H1 (cell line): Measurements from ENCODE around the gene SLC2A10. TPM values are rescaled to one million over a fixed set of nuclear protein-coding genes. Genes with fewer than 3 reads are reported as not detected.
A peak's percentile ranks its signal among the peaks of the same experiment; 100 is the strongest.

Experiments used
- CTCF ChIA-PET: fragments of 300-600 bp; sonication (Branson Sonifier 250); formaldehyde crosslinking; loops from one replicate; lab custom pipeline; 2021; ENCODE audit not compliant: partially characterized antibody; lab: Charles Lee
- POLR2A ChIA-PET: fragments of 300-600 bp; sonication (Branson Sonifier 250); formaldehyde crosslinking; loops from one replicate; lab custom pipeline; 2021; ENCODE audit warnings: inconsistent platforms; ENCODE audit not compliant: partially characterized antibody; lab: Charles Lee
- DNase-seq, 2 experiments: peaks; one replicate each; pipeline versions ENCODE4 v3.0.0 to v3.0.0-alpha.2; 2010 to 2022; ENCODE audit warnings: low spot score in 2 of 2, low read depth in 1 of 2, mixed read lengths in 1 of 2
- FAIRE-seq: peaks from 2 replicates; lab custom pipeline; 2011; peaks lifted over from hg19 to GRCh38; lab: Jason Lieb, UNC
- H2AFZ ChIP-seq: 2 replicates; pipeline ENCODE4 v1.8.1; 2012; ENCODE audit warnings: low read length, inconsistent platforms
- H2AK5ac ChIP-seq: 2 replicates; pipeline ENCODE4 v1.6.1; 2013; ENCODE audit warnings: low read depth, low read length
- H2BK120ac ChIP-seq: replicated peaks from 2 replicates; pipeline ENCODE3; 2013; ENCODE audit warnings: low read depth, low read length, inconsistent platforms
- H2BK12ac ChIP-seq: 2 replicates; pipeline ENCODE4 v1.6.1; 2013; ENCODE audit warnings: low read depth, low read length
- H2BK15ac ChIP-seq: 2 replicates; pipeline ENCODE4 v1.6.1; 2013; ENCODE audit warnings: low read length
- H2BK20ac ChIP-seq: 2 replicates; pipeline ENCODE4 v1.6.1; 2013; ENCODE audit warnings: low read length
- H2BK5ac ChIP-seq: 2 replicates; pipeline ENCODE4 v1.6.1; 2013; ENCODE audit warnings: low read depth, low read length
- H3K14ac ChIP-seq: 2 replicates; pipeline ENCODE4 v1.6.1; 2013; ENCODE audit warnings: inconsistent platforms; ENCODE audit not compliant: insufficient read length
- H3K18ac ChIP-seq: 2 replicates; pipeline ENCODE4 v1.6.1; 2013; ENCODE audit warnings: low read length; ENCODE audit errors: extremely low read depth
- H3K23ac ChIP-seq: 2 replicates; pipeline ENCODE4 v1.6.1; 2013; ENCODE audit warnings: inconsistent platforms; ENCODE audit not compliant: insufficient read length
- H3K23me2 ChIP-seq: 2 replicates; pipeline ENCODE4 v1.6.1; 2013; ENCODE audit warnings: low read depth, low read length
- H3K27ac ChIP-seq: 2 replicates; pipeline ENCODE4 v1.6.1; 2011; ENCODE audit warnings: low read depth, low read length, inconsistent platforms
- H3K27me3 ChIP-seq, 4 experiments: replicated peaks in 1 of 4; 1 replicate in 1 of 4; 2 replicates in 3 of 4; pipeline versions ENCODE4 v1.6.1 to v1.8.1; 2011 to 2013; ENCODE audit warnings: low read length in 3 of 4, mild to moderate bottlenecking in 3 of 4, inconsistent platforms in 2 of 4, mixed read lengths in 2 of 4, moderate library complexity in 1 of 4; ENCODE audit not compliant: control insufficient read depth in 3 of 4, insufficient read depth in 3 of 4; ENCODE audit errors: extremely low read depth in 1 of 4
- H3K36me3 ChIP-seq, 4 experiments: 2 replicates each; pipeline versions ENCODE4 v1.6.1 to v1.8.1; 2011 to 2013; ENCODE audit warnings: mild to moderate bottlenecking in 4 of 4, low read length in 3 of 4, moderate library complexity in 2 of 4, control low read depth in 1 of 4, inconsistent platforms in 1 of 4; ENCODE audit not compliant: insufficient read depth in 4 of 4, control insufficient read depth in 2 of 4
- H3K4ac ChIP-seq: replicated peaks from 2 replicates; pipeline ENCODE3; 2013; ENCODE audit warnings: low read length, low read depth, mixed read lengths, inconsistent platforms; ENCODE audit not compliant: insufficient read length
- H3K4me1 ChIP-seq, 4 experiments: replicated peaks in 1 of 4; 1 replicate in 1 of 4; 2 replicates in 3 of 4; pipeline versions ENCODE4 v1.6.1 to v1.8.1; 2011 to 2013; ENCODE audit warnings: low read length in 3 of 4, inconsistent platforms in 2 of 4, mixed read lengths in 1 of 4; ENCODE audit not compliant: insufficient read depth in 4 of 4, control insufficient read depth in 3 of 4
- H3K4me2 ChIP-seq, 2 experiments: 2 replicates each; pipeline versions ENCODE4 v1.6.1 to v1.8.1; 2011 to 2013; ENCODE audit warnings: low read depth in 2 of 2, low read length in 2 of 2, control low read depth in 1 of 2, inconsistent platforms in 1 of 2, mild to moderate bottlenecking in 1 of 2; ENCODE audit not compliant: insufficient read depth in 1 of 2
- H3K4me3 ChIP-seq, 4 experiments: fragments of 200-600, 300-600 bp in 1 of 4; sonication (generic), shearing (Covaris generic), sonication (Bioruptor Twin) in 1 of 4; 2 replicates each; pipeline versions ENCODE4 v1.5.1 to v1.8.1; 2011 to 2016; ENCODE audit warnings: low read length in 4 of 4, low read depth in 3 of 4, control low read depth in 2 of 4, inconsistent platforms in 2 of 4, mild to moderate bottlenecking in 2 of 4, mixed read lengths in 1 of 4, moderate library complexity in 1 of 4; ENCODE audit not compliant: insufficient read depth in 2 of 4; ENCODE audit errors: extremely low read depth in 1 of 4
- H3K56ac ChIP-seq: replicated peaks from 2 replicates; pipeline ENCODE3; 2013; ENCODE audit warnings: low read depth, mild to moderate bottlenecking, mixed read lengths, low read length, inconsistent platforms; ENCODE audit not compliant: insufficient read length
- H3K79me1 ChIP-seq: 2 replicates; pipeline ENCODE4 v1.6.1; 2013; ENCODE audit warnings: low read depth, low read length, control low read depth
- H3K79me2 ChIP-seq, 2 experiments: 2 replicates each; pipeline versions ENCODE4 v1.6.1 to v1.8.1; 2012 to 2013; ENCODE audit warnings: low read length in 2 of 2, mild to moderate bottlenecking in 2 of 2, inconsistent platforms in 1 of 2; ENCODE audit not compliant: insufficient read depth in 2 of 2, control insufficient read depth in 1 of 2
- H3K9ac ChIP-seq, 4 experiments: replicated peaks in 1 of 4; 1 replicate in 1 of 4; 2 replicates in 3 of 4; pipeline versions ENCODE4 v1.6.1 to v1.8.1; 2011 to 2013; ENCODE audit warnings: low read depth in 3 of 4, low read length in 3 of 4, control low read depth in 2 of 4, mild to moderate bottlenecking in 2 of 4, moderate library complexity in 2 of 4, inconsistent platforms in 1 of 4; ENCODE audit errors: extremely low read depth in 1 of 4
- H3K9me3 ChIP-seq, 2 experiments: 2 replicates each; pipeline versions ENCODE4 v1.6.1 to v1.8.1; 2012 to 2013; ENCODE audit warnings: mild to moderate bottlenecking in 2 of 2, moderate library complexity in 2 of 2, control low read depth in 1 of 2, inconsistent platforms in 1 of 2, low read depth in 1 of 2, low read length in 1 of 2, mixed read lengths in 1 of 2; ENCODE audit not compliant: insufficient read depth in 2 of 2
- H4K20me1 ChIP-seq, 2 experiments: replicated peaks in 1 of 2; 2 replicates each; pipeline versions ENCODE3 to v1.8.1; 2011 to 2013; ENCODE audit warnings: inconsistent platforms in 2 of 2, low read length in 2 of 2, mild to moderate bottlenecking in 1 of 2; ENCODE audit not compliant: insufficient read depth in 2 of 2, control insufficient read depth in 1 of 2
- H4K5ac ChIP-seq: 2 replicates; pipeline ENCODE4 v1.6.1; 2013; ENCODE audit warnings: low read length, low read depth, mixed read lengths, inconsistent platforms; ENCODE audit not compliant: insufficient read length
- H4K8ac ChIP-seq: 2 replicates; pipeline ENCODE4 v1.8.0; 2013; ENCODE audit warnings: mild to moderate bottlenecking, moderate library complexity, low read length, inconsistent platforms; ENCODE audit not compliant: insufficient read depth; ENCODE audit errors: extremely low read depth
- H4K91ac ChIP-seq: replicated peaks from 2 replicates; pipeline ENCODE3; 2013; ENCODE audit warnings: low read length, mixed read lengths, inconsistent platforms; ENCODE audit not compliant: insufficient read length
- ATF3 ChIP-seq: IDR thresholded peaks from 2 replicates; pipeline ENCODE4 v1.6.1; 2011; ENCODE audit warnings: low read depth, mild to moderate bottlenecking, low read length; ENCODE audit not compliant: insufficient read depth
- BCL11A ChIP-seq, 2 experiments: IDR thresholded peaks; one replicate each; pipeline ENCODE4 v1.6.1; 2011; ENCODE audit warnings: low read depth in 2 of 2, low read length in 2 of 2, mild to moderate bottlenecking in 2 of 2
- EP300 ChIP-seq, 2 experiments: IDR thresholded peaks; 1 replicate in 1 of 2; 2 replicates in 1 of 2; pipeline ENCODE4 v1.6.1; 2011 to 2012; ENCODE audit warnings: low read depth in 2 of 2, low read length in 2 of 2, mild to moderate bottlenecking in 2 of 2, borderline replicate concordance in 1 of 2, inconsistent platforms in 1 of 2, moderate library complexity in 1 of 2
- GTF2F1 ChIP-seq: IDR thresholded peaks from 2 replicates; pipeline ENCODE4 v1.6.1; 2012; ENCODE audit warnings: low read depth, low read length, improper control_type of control experiment, borderline replicate concordance
- HDAC6 ChIP-seq: IDR thresholded peaks from one replicate; pipeline ENCODE4 v1.7.1; 2012; ENCODE audit warnings: low read depth, mild to moderate bottlenecking, inconsistent platforms, low read length, moderate library complexity
- NRF1 ChIP-seq: IDR thresholded peaks from 2 replicates; pipeline ENCODE4 v1.6.1; 2011; ENCODE audit warnings: mild to moderate bottlenecking, low read depth, low read length, improper control_type of control experiment
- PHF8 ChIP-seq: fragments of 200-600 bp; sonication (generic); conservative IDR thresholded peaks from 2 replicates; pipeline ENCODE4 v1.7.1; 2012; ENCODE audit warnings: low read depth, mild to moderate bottlenecking, inconsistent platforms, low read length, moderate library complexity
- POLR2AphosphoS5 ChIP-seq: IDR thresholded peaks from 2 replicates; pipeline ENCODE4 v1.6.1; 2011; ENCODE audit warnings: low read depth, low read length
- RBBP5 ChIP-seq: IDR thresholded peaks from 2 replicates; pipeline ENCODE4 v1.7.1; 2012; ENCODE audit warnings: low read depth, mild to moderate bottlenecking, inconsistent platforms, low read length, moderate library complexity, borderline replicate concordance
- RFX5 ChIP-seq: IDR thresholded peaks from 2 replicates; pipeline ENCODE4 v1.6.1; 2011; ENCODE audit warnings: low read depth, low read length, improper control_type of control experiment, borderline replicate concordance
- SUZ12 ChIP-seq: fragments of 200-600 bp; sonication (generic); IDR thresholded peaks from 2 replicates; pipeline ENCODE4 v1.6.1; 2012; ENCODE audit warnings: mild to moderate bottlenecking, inconsistent platforms, low read length, moderate library complexity, mixed read lengths
- whole genome bisulfite sequencing, 2 experiments: shearing (Covaris generic) in 1 of 2; methylation state at CpG; one replicate each; pipeline versions ENCODE4 v1.1.6 to v1.1.7; 2013 to 2015; ENCODE audit warnings: low lambda C conversion rate in 2 of 2, mixed read lengths in 2 of 2, inconsistent platforms in 1 of 2, low coverage in 1 of 2, missing lambda C conversion rate in 1 of 2; ENCODE audit not compliant: insufficient replicate concordance in 2 of 2, insufficient coverage in 1 of 2, insufficient read length in 1 of 2; ENCODE audit errors: extremely low coverage in 1 of 2, missing lambda C conversion rate in 1 of 2; 5-methylcytosine and 5-hydroxymethylcytosine counted together
- polyA plus RNA-seq, 7 experiments: library from polyadenylated mRNA; depleted of rRNA in 3 of 7; stranded (reverse) in 5 of 7; unstranded in 2 of 7; fragments of >200 nt in 5 of 7; fragments of 200-250 nt in 2 of 7; gene quantifications; 1 replicate in 5 of 7; 2 replicates in 1 of 7; 4 replicates in 1 of 7; pipeline versions ENCODE4 v1.2.1 to v1.2.3, GENCODE V29; 2011 to 2013; ENCODE audit warnings: missing spikeins in 2 of 7, mixed read lengths in 2 of 7
- total RNA-seq: library from RNA; stranded (reverse); fragmentation: NEBNext Ultra II Directional; extraction: Animal tissue kit (Norgen Biotek cat#: 25700); gene quantifications from 2 replicates; pipeline ENCODE4 v1.2.1, GENCODE V29; 2021

SLC2A10 gene
- total and polyA plus RNA-seq, 2 of the 8 experiments (the other 6 are each of a cell fraction or from before 2014, with no cell fraction given), result 9.0 to 9.7 TPM

GRCh38 chr20:46770330-46771194 lies 61.1 kb downstream of the SLC2A10 start:
- WGBS, 2 experiments, result 87% methylated on average over 10 of the region's 10 CpGs; no CpG with 5 or more reads in 1 of the 2 experiments
- no peak for FAIRE-seq
- no peaks in the 10 kb centered on the region for H3K9me3 ChIP-seq
- TF ChIP-seq PHF8, result no peak
- TF ChIP-seq SUZ12, result no peak
- no peak for TF ChIP-seq ATF3
- TF ChIP-seq BCL11A (IDR thresholded peaks at IDR 0.05; ENCODE audit: low read depth in 2 of 2, low read length in 2 of 2), result no peak
- no peak for TF ChIP-seq RBBP5
- TF ChIP-seq NRF1, result no peak
- no peak for TF ChIP-seq POLR2AphosphoS5
- no peak for TF ChIP-seq HDAC6
- TF ChIP-seq EP300 (IDR thresholded peaks at IDR 0.05; ENCODE audit: borderline replicate concordance in 1 of 2, low read depth in 2 of 2, low read length in 2 of 2), result no peak
- TF ChIP-seq GTF2F1, result no peak
- TF ChIP-seq RFX5, result no peak

More at GRCh38 chr20:46770330-46771194, 61.1 kb downstream of the SLC2A10 start:
- Histone ChIP-seq H3K79me2 (no peaks in the 10 kb centered on the region), H4K8ac (no peak overlapping the region), H2AK5ac (no peak overlapping the region), H2BK15ac (peak overlapping the region; percentile 46; the same call in 1 of the 2 replicates), H2BK5ac (no peak overlapping the region), H4K5ac (no peak overlapping the region), H3K4ac (no peak overlapping the region), H3K23ac (no peak overlapping the region), H2BK20ac (no peak overlapping the region), H3K4me1 (no peaks in the 10 kb centered on the region; a peak in 2 of 7 replicates), H3K36me3 (no peaks in the 10 kb centered on the region), H3K27me3 (no peaks in the 10 kb centered on the region; a peak in 1 of 7 replicates), H3K27ac (no peak overlapping the region), H3K23me2 (no peaks in the 10 kb centered on the region), H4K91ac (no peak overlapping the region), H4K20me1 (no peaks in the 10 kb centered on the region), H2BK120ac (no peak overlapping the region), H3K79me1 (no peaks in the 10 kb centered on the region), H3K18ac (no peak overlapping the region), H3K14ac (no peak overlapping the region), H3K4me3 (no peak overlapping the region), H3K9ac (no peak overlapping the region), H3K4me2 (no peak overlapping the region), H2AFZ (no peak overlapping the region), H2BK12ac (peak overlapping the region; percentile 60; the same call in 1 of the 2 replicates), H3K56ac (no peak overlapping the region)
- no peak for DNase-seq
- CTCF ChIA-PET, result interaction anchor here (0.5 to 2.3 kb wide), 9 partner anchors 9 to 642 kb away, joined by 3 to 12 read pairs (median 3); no protein-coding TSS in a partner anchor
- POLR2A ChIA-PET, result no interaction called here
